ENCODE data around the gene NUTF2.

GRCh38 chr16:67843343-67843765 is 3.4 kb upstream of the NUTF2 start:
- TF ChIP-seq CTCF (conservative IDR thresholded peaks at IDR 0.05) (no peak; the same call in 1 of the 2 replicates), ZFX (IDR thresholded peaks at IDR 0.05) (no peak)
